Measurements from ENCODE around the gene KANK4.
"Not testable (repeated sequence)": the region's sequence is repeated elsewhere in the genome, so short reads cannot be mapped to it uniquely, and the experiment has no call there.

KANK4 gene

GRCh38 chr1:62234688-62235087 lies 84.5 kb downstream of the KANK4 start:
- no peak for DNase-seq

GRCh38 chr1:62233926-62234450 lies 85.2 kb downstream of the KANK4 start:
- no peak for DNase-seq

GRCh38 chr1:62232871-62233278 lies 86.4 kb downstream of the KANK4 start:
- DNase-seq = no peak

- DNase-seq = peak; percentile 80
Measured at GRCh38 chr1:62230718-62231117, 88.5 kb downstream of the KANK4 start.

- DNase-seq = peak; percentile 23
Measured at GRCh38 chr1:62229932-62230331, 89.3 kb downstream of the KANK4 start.

GRCh38 chr1:62229468-62229867 lies 89.8 kb downstream of the KANK4 start:
- no peak for DNase-seq

- no peak for DNase-seq
Measured at GRCh38 chr1:62228883-62229187, 90.4 kb downstream of the KANK4 start.

- no peak for DNase-seq
Measured at GRCh38 chr1:62228136-62228882, 90.9 kb downstream of the KANK4 start.

GRCh38 chr1:62227496-62227895 lies 91.7 kb downstream of the KANK4 start:
- DNase-seq = no peak

GRCh38 chr1:62224182-62224581 lies 95.1 kb downstream of the KANK4 start:
- no peak for DNase-seq

- DNase-seq = no peak
Measured at GRCh38 chr1:62222321-62222720, 96.9 kb downstream of the KANK4 start.

- DNase-seq = no peak
Measured at GRCh38 chr1:62221171-62221570, 98.1 kb downstream of the KANK4 start.

GRCh38 chr1:62220456-62220855 lies 98.8 kb downstream of the KANK4 start:
- not testable (repeated sequence) for DNase-seq

- no peak for DNase-seq
Measured at GRCh38 chr1:62218604-62219003, 100.6 kb downstream of the KANK4 start.

- no peak for DNase-seq
Measured at GRCh38 chr1:62213075-62213914, 105.9 kb downstream of the KANK4 start.

GRCh38 chr1:62212411-62212810 lies 106.8 kb downstream of the KANK4 start:
- no peak for DNase-seq

- DNase-seq = peak; percentile 2
Measured at GRCh38 chr1:62210960-62211359, 108.3 kb downstream of the KANK4 start.

- DNase-seq = no peak
Measured at GRCh38 chr1:62209931-62210595, 109.2 kb downstream of the KANK4 start.

GRCh38 chr1:62208970-62209369 lies 110.3 kb downstream of the KANK4 start:
- no peak for DNase-seq

GRCh38 chr1:62208087-62208486 lies 111.1 kb downstream of the KANK4 start:
- DNase-seq = no peak

GRCh38 chr1:62207187-62207586 lies 112.0 kb downstream of the KANK4 start:
- no peak for DNase-seq

GRCh38 chr1:62198781-62199125 lies 120.5 kb downstream of the KANK4 start:
- peak; percentile 6 for DNase-seq

GRCh38 chr1:62198069-62198780 lies 121.0 kb downstream of the KANK4 start:
- no peak for DNase-seq
